Loucy (cell line): ENCODE data around the gene GRB14.

Experiments used
- CTCF ChIP-seq: fragments of 200-600 bp; sonication (generic); conservative IDR thresholded peaks from 2 replicates; pipeline ENCODE4 v1.5.1; 2014; ENCODE audit warnings: mild to moderate bottlenecking, antibody characterized with exemption, low read length
- EZH2phosphoT487 ChIP-seq: fragments of 200-600 bp; IDR thresholded peaks from 2 replicates; pipeline ENCODE4 v1.6.1; 2018; ENCODE audit warnings: antibody characterized with exemption, mild to moderate bottlenecking, moderate library complexity, borderline replicate concordance

DNA sequence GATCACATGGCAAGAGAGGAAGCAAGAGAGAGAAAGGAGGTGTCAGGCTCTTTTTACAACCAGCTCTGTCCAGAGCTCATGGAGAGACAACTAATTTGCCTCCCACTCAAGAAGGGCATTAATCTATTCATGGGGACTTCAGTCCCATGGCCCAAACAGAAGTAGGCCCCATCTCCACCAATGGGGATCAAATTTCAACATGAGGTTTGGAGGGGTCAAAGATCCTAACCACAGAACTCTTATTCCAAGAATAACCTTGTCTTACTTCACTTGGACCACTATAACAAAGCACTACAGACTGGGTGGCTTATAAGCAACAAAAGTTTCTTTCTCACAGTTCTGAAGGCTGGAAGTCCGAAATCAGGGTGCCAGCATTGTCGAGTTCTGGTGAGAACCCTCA, 31.8 kb downstream of the GRB14 start:
- TF ChIP-seq CTCF = no peak
- no peak for TF ChIP-seq EZH2phosphoT487
